Measurements from ENCODE around the gene GGPS1. TPM values are rescaled to one million over a fixed set of nuclear protein-coding genes. Genes with fewer than 3 reads are reported as not detected.

The GGPS1 gene
- total RNA-seq, 2 experiments from 2014 or later = 27.2 to 27.6 TPM

Other genes with a start within 250 kb of the GGPS1 start
- gene TOMM20, start 199.7 kb upstream of the GGPS1 start, total RNA-seq = 10 to 100 TPM; 52.5 to 71.5 TPM
- 100 to 1,000 TPM; 112 to 116 TPM for gene RBM34, start 167.3 kb upstream of the GGPS1 start, total RNA-seq
- 10 to 100 TPM; 43.7 to 47.3 TPM for gene ARID4B, start 391 bp upstream of the GGPS1 start, total RNA-seq
- 10 to 100 TPM; 25.1 to 26.8 TPM for gene TBCE, start 38.9 kb downstream of the GGPS1 start, total RNA-seq
- gene B3GALNT2, start 175.9 kb downstream of the GGPS1 start, total RNA-seq = 10 to 100 TPM; 12.2 to 13.2 TPM